Stimulated activated CD8-positive, alpha-beta memory T cell treated with anti-CD3 and anti-CD28 coated beads, Interleukin-2, amount 100 ng/mL, for 1 hour (primary cell): ENCODE measurements around the gene CD101.

Experiments
- DNase-seq, 2 donors: peaks; one replicate each; pipeline ENCODE4 v3.0.0-alpha.2; 2020; ENCODE audit warnings: low read depth in 2 of 2

CD101 gene

DNA sequence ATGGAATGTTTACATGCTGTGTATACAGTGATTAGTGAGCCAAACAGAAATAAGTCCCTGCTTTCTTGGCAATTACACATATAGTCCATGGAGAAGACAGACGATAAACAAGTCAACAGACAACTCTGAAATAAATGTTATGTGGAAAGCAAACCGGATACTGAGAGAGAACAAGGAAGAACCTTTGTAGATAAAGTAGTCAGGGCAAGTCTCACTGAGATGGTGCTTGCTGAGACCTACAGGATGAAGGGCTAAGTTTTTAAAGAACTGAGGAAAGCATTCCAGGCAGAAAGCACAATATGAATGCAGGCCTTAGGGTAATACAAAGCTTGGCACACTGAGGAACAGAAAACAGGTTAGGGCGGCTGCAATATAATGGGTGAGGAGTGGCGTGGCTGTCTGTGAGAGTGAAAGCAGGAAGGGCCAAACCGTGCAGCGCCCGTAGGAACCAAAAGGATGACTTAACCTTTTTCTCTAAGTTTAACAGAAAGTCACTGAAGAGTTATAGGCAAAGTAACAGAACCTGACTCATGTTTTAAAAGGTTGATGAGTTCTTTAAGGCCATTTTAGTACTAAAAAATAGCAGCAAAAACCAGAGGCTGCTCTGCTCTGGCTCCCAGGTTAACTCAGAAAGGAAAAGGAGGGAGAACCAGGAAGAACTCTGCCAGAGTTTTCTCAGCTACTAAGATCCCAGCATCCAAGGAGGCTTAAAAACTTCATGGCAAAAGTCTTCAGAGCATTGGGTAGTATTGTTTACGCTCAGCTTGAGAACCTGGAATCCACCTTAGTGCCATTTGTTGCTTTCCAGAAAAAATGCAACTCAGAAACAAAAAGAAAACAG is 49.9 kb downstream of the CD101 start:
- no peak for DNase-seq

DNA sequence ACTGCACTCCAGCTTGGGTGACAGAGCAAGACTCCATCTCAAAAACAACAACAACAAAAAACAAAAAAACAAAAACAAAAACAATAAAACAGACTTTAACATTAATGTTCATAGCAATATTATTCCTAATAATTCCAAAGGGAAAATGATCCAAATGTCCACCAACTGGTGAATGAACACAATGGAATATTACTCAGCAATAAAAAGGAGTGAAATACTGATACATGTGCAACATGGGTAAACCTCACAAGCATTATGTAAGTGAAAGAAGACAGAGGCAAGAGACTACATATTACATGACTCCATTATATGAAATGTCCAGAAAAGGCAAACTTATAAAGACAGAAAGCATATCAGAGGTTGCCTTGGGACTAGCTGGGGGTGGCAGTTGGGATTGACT is 52.5 kb downstream of the CD101 start:
- no peak for DNase-seq

GRCh38 chr1:117058810-117059209 is 57.2 kb downstream of the CD101 start:
- no peak for DNase-seq

GRCh38 chr1:117059334-117059677 is 57.7 kb downstream of the CD101 start:
- DNase-seq, result peak; percentile 45 to 46

GRCh38 chr1:117059678-117060440 is 58.3 kb downstream of the CD101 start, which contains the start of gene TTF2:
Gene TTF2 (plus strand): TSS chr1:117060326. CDS start chr1:117060347, 21 bp downstream.
- DNase-seq, result peak; percentile 83 to 92

- DNase-seq, result no peak
These were observed 59.1 kb downstream of the CD101 start for GRCh38 chr1:117060441-117061317.

- no peak for DNase-seq
These were observed 60.4 kb downstream of the CD101 start for GRCh38 chr1:117061986-117062415.

DNA sequence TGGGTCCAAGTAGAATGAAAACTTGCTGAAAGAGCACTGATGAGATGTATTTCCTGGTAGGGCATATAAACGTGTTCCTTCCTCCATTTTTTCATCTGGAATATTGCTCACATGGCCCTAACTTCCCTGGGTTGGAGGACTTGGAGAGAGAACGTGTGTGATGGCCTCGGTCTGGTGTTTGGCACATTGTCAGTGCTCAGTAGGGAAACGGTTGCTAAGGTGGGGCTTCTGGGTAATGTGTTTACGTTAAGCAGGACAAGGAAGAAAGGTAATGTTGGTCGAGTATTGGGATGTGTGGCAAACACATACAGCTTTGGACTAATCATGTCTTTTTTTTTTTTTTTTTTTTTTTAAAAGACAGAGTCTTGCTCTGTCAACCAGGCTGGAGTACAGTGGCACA is 64.8 kb downstream of the CD101 start:
- no peak for DNase-seq

- no peak for DNase-seq
These were observed 66.2 kb downstream of the CD101 start for GRCh38 chr1:117067533-117068370.

GRCh38 chr1:117068580-117068979 is 67.0 kb downstream of the CD101 start:
- DNase-seq, result no peak

- no peak for DNase-seq
These were observed 67.8 kb downstream of the CD101 start for GRCh38 chr1:117069220-117069844.

DNA sequence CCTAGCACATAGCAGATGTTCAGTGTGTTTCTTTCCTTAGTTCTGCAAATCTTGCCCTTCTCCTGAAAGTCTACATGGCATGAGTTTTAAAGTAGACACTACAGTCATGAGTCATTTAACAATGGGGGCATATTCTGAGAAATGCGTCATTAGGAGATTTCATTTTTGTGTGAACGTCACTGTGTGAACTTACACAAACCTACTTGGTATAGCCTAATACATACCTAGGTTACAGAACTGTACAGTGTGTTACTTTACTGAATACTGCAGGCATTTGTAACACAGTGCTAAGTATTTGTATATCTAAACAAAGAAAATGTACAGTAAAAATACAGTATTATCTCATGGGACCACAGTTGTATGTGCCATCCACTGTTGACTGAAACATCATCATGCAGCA is 68.6 kb downstream of the CD101 start:
- no peak for DNase-seq

- no peak for DNase-seq
These were observed 75.1 kb downstream of the CD101 start for GRCh38 chr1:117076648-117077047.

- no peak for DNase-seq
These were observed 75.7 kb downstream of the CD101 start for GRCh38 chr1:117077267-117077666.

DNA sequence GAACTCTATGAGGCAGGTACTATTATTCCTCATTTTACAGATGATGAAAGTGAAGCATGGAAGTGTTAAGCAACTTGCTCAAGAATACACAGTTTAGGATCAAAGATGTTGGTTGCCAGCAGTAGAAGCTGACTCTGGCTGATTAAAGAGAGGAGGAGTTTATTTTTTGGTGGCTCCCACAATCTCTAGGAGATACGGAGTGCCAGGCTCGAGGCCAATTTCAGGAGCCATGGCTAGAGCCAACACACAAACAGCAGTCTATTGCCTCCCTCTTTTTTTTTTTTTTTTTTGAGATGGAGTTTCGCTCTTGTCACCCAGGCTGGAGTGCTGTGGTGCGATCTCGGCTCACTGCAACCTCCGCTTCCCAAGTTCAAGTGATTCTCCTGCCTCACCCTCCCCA is 78.2 kb downstream of the CD101 start:
- DNase-seq, result no peak

GRCh38 chr1:117084231-117084630 is 82.7 kb downstream of the CD101 start:
- no peak for DNase-seq
